Effector CD8-positive, alpha-beta T cell (primary cell): Measurements from ENCODE around the gene CDKAL1.

ENCODE experiments used
- DNase-seq: peaks from one replicate; lab custom pipeline; 2025; lab: John Stamatoyannopoulos, UW

The CDKAL1 gene

DNA sequence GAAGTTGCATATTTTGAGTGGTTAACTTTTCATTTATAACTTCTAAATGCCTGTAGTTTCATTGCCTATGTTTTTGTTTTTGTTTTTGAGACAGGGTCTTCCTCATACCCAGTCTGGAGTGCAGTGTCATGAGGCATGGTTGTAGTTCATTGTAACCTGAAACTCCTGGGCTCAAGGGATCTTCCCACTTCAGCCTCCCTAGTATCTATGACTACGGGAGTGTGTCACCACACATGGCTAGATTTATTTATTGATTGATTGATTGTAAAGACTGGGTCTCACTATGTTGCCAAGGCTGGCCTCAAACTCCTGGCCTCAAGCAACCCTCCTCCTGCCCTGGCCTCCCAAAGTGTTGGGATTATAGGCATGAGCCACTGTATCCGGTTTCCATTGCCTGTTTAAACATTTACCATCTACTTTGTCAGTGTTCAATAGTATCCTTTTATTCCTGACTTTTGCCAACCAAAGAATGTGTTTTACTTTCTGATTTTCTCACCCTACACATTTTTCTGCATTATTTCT lies 144.6 kb downstream of the CDKAL1 start:
- DNase-seq: no peak

DNA sequence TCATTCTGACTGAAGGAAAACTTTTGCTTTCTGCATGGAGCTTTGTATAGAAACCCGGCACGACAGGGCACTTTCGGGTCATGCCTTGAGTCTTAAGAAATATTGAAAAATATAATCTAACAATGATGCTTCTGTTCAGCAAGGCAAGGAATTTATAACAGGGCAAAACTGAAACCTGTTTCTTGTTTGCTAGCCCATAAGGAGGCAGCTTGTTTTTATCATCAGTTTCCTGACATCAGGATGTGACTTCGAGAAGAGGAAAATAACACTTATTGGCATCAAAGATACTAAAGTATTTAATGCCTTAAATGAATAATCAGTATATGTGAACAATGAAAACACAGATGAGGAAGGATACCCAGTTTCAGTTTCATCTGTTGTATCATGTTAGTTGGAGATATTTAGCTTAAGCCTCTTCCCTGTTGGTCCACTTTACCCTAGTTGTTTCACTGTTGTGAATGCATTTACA lies 146.5 kb downstream of the CDKAL1 start:
- no peak for DNase-seq

DNA sequence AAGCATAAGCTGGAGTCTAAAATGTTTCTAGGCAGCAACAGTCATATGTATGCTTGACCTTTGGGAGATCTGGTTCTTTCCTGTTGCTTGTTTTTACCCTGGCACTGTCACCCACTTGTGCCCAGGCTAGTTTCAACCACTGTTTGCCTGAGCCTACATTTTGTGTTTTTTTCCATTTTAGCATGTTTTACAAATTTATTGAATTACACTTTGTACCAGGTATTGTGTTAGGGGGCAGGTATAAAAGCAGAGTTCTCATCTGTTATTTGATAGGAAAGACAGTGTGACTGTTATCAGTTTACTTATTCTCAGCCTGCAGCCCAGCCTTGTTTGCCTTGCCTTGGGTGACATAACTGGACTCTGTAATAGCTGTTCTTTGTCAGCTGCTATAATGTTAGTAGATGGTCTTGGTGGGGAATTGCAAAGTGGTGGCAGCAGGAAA lies 147.0 kb downstream of the CDKAL1 start:
- DNase-seq: no peak

DNA sequence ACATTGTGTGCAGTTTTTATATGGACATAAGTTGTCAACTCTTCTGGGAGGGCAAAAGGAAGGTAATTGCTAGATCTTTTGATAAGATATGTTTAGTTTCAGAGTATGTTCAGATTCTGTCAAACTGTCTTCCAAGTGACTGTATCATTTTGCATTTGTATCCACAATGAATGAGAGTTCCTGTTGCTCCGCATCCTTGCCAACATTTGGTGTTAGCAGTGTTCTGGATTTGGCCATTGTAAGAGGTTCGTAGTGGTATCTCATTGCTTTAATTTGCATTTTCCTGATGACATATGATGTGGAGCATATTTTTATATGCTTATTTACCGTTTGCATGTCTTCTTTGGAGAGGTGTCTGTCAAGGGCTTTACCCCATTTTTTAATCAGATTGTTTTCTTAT lies 150.2 kb downstream of the CDKAL1 start:
- no peak for DNase-seq

DNA sequence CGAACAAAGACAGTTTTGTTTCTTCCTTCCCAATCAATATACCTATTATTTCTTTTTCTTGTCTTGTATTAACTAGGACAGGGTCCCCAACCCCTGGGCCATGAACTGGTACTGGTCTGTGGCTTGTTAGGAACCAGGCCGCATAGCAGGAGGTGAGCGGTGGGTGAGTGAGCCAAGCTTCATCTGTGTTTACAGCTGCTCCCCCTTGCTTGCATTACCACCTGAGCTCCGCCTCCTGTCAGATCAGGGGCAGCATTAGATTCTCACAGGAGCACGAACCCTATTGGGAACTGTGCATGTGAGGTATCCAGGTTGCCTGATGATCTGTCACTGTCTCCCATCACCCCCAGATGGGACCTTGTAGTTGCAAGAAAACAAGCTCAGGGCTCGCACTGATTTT lies 151.9 kb downstream of the CDKAL1 start:
- DNase-seq: no peak

DNA sequence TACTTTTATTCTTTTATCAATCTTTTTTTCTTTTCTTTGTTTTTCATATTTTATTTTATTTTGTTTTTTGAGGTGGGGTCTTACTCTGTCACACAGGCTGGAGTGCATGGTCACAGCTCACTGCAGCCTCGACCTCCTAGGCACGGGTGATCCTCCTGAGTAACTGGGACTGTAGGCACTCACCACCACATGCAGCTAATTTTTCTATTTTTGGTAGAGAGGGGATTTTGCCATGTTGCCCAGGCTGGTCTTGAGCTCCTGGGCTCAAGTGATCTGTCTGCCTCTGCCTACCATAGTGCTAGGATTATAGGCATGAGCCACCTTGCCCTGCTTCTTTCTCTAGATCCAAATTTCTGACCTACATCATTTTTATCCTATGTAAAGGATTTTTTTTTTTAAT lies 153.2 kb downstream of the CDKAL1 start:
- DNase-seq: no peak

DNA sequence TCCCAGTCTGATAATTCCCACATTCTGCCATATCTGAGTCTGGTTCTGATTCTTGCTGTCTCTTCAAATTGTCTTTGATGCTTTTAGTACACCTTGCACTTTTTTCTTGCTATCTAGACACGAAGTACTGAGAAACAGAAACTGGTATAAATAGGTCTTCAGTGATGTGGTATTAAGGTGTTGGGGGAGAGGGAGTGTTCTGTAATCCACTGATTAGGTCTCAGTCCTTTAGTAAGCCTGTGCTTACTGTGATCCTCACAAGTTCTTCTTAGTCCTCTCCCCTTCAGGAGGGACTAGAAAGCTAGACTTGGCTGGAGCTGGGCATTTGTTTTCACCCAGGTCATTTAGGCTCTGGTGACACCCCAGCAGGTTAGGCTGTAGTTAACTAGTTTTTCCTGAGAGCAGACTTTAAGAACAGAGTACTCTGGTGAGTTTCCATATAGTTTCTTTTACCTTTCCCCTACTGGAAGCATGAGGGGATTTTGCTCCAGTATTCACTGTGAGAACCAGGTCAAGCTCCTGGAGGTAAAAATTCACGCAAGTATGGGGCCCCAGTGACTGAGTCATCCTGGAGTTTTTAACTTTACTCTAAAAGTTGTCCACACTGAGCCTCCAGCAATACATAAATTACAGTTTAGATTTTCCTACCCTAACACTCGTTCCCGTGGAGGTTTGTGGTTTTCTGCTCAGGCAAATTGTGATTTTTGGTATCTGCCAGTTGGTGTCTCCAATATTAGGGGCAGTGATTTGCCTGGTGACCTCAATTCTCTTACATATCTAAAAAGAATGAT lies 154.6 kb downstream of the CDKAL1 start:
- DNase-seq: no peak

DNA sequence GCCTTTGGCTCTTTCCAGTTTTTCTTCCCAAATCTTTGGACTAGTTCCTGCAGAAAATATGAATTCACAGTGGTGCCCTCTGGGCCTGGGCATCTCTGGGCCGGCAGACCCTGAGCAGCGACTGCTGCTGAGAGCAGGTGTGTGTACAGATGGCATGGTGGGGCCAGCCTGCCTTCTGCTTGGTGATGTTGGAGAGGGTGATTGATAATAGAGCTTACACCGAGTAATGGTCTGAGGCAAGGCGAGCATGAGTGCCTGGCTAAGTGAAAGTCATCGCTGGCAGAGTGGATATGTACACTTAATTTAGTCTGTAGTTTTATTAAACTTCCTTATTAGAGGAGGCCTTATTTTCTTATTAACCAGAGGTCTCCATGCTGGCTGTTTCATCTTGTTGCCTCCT lies 156.9 kb downstream of the CDKAL1 start:
- DNase-seq: no peak

DNA sequence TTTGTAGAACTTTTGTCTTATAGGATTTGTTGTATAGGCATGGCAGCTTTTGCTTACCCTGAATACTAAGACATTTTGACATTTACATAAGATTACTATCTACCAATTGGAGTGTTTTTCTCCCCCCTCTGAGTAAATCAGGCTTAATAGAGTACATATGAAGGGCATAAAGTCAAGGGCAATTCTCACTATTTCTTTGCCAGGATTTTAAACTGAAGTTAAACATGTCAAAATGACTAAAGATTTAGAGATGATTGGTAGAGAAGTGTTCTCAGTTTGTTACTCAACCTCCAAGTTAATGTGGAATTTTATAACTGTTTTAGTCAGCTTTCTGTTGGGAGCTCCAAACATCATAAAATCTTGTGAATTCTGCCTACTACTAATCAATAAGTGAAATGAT lies 157.8 kb downstream of the CDKAL1 start:
- no peak for DNase-seq

DNA sequence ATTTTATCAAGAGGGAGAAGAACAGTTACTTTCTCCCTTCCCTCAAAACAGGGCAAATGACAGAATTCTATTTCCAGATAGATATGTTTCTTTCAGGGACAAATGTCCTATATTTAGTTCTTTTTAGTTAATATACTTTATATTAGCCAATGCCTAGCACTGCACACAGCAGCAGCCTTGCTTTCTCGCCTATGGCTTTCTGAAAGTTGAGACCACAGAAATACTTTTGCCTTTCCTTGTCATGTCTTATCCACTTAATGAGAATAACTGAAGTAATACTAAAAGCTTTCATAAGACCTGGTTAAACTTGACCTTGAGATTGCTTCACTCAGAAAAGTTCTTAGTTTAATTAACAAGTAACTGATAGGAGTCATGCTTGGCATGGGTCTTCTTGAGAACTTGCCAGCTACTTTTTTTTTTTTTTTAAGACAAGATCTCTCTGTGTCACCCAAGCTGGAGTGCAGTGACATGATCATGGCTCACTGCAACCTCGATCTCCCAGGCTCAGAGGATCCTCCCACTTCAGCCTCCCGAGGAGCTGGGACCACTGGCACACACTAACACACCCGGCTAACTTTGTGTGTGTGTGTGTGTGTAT lies 159.3 kb downstream of the CDKAL1 start:
- no peak for DNase-seq

DNA sequence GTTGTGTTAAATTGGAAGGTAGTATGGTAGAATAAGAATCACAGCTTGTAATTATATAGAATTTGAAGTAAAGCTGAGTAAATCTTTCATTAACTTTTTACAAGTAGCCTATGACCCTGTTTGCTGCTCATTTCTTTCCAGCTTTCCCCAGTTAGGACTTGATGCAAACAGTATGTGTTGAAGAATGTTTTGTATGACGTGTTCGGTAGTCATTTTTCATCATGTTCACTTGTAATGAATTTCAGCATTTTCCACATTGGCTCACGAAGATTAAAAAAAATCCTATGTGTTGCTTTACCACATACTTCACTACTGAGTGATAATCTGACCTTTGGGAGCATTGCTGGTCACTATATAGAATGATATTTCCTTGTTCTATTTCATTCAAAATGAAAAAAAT lies 162.4 kb downstream of the CDKAL1 start:
- DNase-seq: no peak

DNA sequence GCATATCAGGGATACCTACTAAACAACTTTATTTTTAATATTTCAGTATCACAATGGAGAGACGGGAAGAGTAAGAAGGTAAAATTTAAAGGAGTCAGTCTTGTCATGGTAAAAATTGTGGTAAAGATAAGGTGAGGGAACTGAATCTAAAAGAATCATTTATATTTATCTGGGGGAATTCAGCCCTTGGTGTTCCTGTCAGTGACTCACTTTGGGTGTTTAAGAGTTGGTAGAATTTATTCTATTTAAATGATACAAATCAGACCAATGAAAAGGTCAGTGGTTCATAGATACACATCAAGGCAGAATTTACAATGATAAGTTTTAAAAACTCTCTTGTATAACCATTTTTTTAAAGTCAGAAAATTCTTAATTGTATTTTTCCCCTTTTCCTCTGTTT lies 164.4 kb downstream of the CDKAL1 start:
- no peak for DNase-seq

DNA sequence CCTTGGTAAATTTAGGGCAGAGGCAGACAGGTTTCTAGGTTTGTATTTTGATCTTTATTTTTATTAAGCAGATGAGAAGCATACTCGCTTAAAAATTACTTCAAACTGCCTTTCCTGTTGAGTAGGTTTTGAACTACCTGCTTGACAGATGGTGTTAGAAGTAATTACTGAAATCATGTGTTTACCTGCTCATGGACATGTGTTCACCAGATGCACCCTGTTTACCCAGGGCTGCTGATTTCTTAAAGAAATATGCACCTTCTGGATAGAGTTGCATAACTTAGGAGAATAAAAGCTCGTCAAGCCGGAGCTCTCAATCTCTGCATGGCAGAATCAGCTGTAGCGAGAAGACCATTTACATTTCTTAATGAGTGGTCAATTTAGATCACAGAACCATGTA lies 165.1 kb downstream of the CDKAL1 start:
- no peak for DNase-seq

DNA sequence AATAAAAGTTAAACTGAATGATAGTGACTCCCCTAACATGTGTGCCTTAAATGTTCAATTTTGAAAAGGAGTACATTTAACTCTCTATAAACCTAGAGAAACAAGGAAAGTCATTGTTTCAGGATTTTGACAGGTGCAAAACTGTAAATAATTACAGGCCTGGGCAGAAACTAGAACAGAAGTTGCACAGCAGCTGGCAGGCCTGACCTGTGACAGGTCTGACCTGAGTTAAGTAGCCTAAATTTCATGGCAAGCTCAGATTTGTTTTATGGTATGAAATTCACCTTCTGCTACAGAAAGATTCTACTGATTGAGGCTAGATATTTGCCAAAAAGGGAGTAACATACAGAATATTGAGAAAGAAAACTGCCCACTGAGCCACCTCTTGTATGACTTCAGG lies 166.1 kb downstream of the CDKAL1 start:
- no peak for DNase-seq

DNA sequence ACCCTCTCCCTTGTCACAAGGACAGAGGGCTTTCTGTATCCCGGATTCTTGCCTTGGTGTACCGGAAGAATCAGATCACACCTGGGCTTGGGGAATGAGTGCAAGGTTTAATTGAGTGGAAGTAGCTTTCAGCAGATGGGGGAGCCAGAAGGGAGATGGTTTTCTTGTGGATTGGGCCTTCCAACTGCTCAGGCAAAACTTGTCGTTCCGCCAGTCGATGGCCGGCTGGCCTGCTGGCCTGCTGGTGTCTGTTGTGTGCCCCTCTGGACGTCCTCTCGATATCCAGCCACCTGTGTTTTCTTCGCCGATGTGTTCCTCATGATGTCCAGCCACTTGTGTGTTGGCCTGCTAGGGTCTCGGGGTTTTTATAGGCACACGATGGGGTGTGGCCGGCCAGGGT lies 168.1 kb downstream of the CDKAL1 start:
- no peak for DNase-seq

DNA sequence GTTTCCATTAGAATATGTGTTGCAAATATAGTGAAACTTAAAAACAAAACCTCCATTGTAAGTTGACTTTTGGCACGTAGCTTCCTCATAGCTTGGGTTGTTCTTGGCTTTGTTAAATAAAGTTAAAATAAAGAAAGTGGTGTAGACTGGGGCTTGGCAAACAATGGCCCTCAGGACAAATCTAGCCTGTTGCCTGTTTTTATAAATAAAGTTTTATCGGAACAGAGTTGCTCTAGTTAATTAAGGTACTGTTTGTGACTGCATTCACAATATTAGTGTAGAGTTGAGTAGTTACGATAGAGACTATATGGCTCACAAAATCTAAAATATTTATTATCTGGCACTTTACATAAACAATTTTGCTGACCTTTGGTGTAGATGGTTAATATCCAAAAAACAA lies 168.8 kb downstream of the CDKAL1 start:
- no peak for DNase-seq

DNA sequence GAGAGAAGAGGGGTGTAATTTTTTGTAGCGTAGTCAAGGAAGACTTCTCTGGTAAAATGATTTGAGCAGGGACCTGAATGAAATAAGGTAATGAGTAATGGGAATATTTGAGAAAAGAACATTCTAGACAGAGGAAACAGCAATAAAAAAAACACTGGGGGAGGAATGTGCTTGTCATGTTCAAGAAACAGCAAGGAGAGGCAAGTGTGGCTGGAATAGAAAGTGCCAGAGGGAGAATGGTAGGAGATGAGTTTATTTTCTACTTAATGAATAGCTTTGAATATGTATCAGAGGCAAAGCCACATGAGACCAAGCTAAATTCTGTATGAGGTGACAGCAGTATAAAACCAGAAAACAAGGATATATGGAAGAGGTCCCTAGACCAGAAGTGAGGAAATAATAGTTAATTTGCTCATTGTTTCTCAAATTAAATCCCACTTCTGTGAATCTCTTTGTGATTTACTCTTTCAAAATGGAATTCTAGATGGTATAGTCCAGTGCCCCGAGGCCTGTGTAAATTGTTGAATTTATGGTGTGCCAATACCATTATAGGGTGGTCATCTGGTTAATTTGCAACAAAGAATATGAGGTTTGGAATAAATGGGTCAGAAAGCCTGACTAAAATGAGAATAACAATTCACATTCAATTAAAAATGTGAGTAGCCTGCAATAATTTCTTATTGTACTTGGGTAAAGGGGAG lies 170.2 kb downstream of the CDKAL1 start:
- DNase-seq: no peak

DNA sequence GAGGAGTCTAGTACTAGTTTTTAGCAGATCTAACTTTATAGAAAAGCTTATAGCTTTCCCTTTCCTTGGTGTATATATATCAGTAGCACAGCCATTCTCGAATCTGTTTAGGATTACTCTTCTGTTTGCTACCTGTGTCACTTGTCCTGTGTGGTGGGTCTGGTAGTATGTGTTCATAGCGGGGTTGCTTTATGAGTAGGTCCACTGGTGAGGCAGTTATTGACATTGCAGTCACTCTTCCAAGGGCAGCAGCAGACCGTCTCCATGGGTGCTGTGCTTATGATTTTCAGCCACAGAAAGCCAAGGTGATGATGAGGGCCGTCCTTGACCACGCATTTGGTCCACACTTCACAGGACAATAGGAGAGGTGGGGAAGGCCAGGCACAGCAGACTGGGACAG lies 171.5 kb downstream of the CDKAL1 start:
- no peak for DNase-seq

DNA sequence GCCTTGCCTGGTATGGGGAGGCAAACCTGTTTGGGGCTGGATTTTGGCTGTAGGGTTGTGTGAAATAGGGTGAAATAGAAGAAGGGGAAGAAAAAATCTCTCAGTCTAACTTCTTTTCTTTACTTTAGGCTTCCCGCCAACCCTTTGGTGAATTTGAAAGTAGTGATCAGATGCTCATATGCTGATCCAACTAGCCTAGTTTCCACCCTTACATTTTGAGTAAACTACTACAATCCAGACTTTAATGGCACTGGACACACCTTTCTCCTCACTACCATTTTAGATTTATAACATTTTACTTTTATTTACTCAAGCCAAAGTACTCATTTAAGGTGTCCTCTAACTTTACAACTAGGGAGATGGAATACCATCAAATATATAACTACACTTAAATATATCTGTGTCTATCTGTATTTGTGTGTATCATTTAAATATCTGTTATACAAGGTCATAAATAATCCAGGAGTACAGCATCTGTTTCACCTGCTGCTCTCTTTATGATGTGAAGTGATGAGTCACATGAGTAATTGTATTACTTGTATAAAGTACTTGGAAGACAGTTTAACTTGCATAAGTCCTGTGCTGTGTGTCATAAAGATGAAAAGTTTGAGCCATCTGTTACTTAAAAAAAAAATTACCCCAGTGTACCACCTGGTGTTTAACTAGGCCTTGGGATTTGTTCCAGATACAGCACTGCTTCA lies 172.1 kb downstream of the CDKAL1 start:
- no peak for DNase-seq

DNA sequence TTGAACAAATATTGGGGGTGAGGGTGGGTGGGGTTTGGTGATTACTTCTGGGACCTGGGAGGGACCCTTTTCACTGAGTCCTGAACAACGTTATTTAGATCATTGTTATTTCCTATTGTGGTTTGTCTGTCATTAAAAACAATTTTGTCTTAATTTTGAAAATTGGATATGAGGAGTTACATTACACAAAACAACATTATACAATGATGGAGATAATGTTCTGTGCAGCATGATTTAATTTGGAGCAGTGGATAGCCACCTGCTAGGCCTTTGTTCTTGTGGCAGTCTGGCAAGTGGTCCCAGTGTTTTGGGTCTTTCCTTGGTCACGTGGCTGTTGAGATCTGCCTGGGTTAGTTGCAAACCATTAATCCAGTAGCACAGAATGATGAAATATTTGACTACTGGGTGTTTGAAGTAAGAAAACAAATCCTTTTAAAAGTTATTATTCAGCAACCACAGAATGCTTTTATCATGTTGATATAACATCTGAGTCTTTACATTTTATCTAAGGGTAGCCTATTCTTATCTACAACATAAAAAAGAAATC lies 172.8 kb downstream of the CDKAL1 start:
- no peak for DNase-seq

DNA sequence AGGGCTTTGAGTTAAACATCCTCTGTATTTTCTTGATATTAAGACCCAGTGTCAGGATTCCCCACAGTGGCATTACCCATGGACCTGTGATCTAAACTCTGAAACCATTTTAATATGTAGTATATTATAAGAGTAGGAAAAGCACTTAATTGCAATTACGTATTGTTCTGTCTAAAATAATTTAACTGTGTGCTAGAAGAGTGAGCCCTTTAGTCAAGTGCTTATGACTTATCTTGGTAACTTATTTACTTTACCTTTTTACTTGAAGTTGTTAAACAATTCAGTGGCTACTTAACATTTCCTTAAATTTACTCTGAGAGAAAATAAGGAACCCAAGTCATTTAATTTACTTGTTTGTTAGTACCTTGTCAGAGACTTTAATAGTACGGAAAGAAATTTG lies 173.6 kb downstream of the CDKAL1 start:
- no peak for DNase-seq
